K562 (cell line): ENCODE measurements around the gene GNAZ. TPM values are rescaled to one million over a fixed set of nuclear protein-coding genes. Genes with fewer than 3 reads are reported as not detected.

ENCODE experiments used
- C11orf30 ChIP-seq: fragments of 450-650 bp; IDR thresholded peaks from 2 replicates; pipeline ENCODE4 v1.6.1; 2016; ENCODE audit warnings: low read depth, mild to moderate bottlenecking
- DACH1 ChIP-seq: fragments of 450-650 bp; IDR thresholded peaks from 2 replicates; pipeline ENCODE4 v1.6.1; 2018; ENCODE audit not compliant: partially characterized antibody
- DIDO1 ChIP-seq: fragments of 450-650 bp; IDR thresholded peaks from 2 replicates; pipeline ENCODE4 v1.6.1; 2016; ENCODE audit warnings: low read depth, missing biosample characterization, missing genetic modification characterization
- ESRRA ChIP-seq: fragments of 450-650 bp; IDR thresholded peaks from 2 replicates; pipeline ENCODE4 v1.6.1; 2014; ENCODE audit warnings: low read depth, mild to moderate bottlenecking, moderate library complexity, borderline replicate concordance
- ILK ChIP-seq: fragments of 450-650 bp; IDR thresholded peaks from 2 replicates; pipeline ENCODE4 v1.6.1; 2016; ENCODE audit warnings: missing genetic modification characterization, low read depth, mild to moderate bottlenecking, missing compliant biosample characterization, moderate library complexity, borderline replicate concordance
- JUN ChIP-seq, 2 experiments: sonication (generic) in 1 of 2; formaldehyde crosslinking in 1 of 2; IDR thresholded peaks; 2 replicates each; pipeline versions ENCODE4 v1.6.1 to v1.8.0; 2012 to 2022; ENCODE audit warnings: borderline replicate concordance in 2 of 2, mild to moderate bottlenecking in 2 of 2, improper control_type of control experiment in 1 of 2, low read depth in 1 of 2, low read length in 1 of 2, missing genetic modification reagents in 1 of 2
- JUNB ChIP-seq: fragments of 450-650 bp; formaldehyde crosslinking; conservative IDR thresholded peaks from 2 replicates; pipeline ENCODE4 v1.4.0; 2020; ENCODE audit warnings: mild to moderate bottlenecking
- MCM7 ChIP-seq, 2 experiments: fragments of 450-650 bp; IDR thresholded peaks; 2 replicates each; pipeline ENCODE4 v1.6.1; 2016 to 2018
- NBN ChIP-seq: fragments of 450-650 bp; IDR thresholded peaks from 2 replicates; pipeline ENCODE4 v1.6.1; 2016; ENCODE audit warnings: low read depth, mild to moderate bottlenecking
- POLR2G ChIP-seq: fragments of 200-400 bp; formaldehyde crosslinking; IDR thresholded peaks from 2 replicates; pipeline ENCODE4 v1.6.1; 2017; ENCODE audit warnings: low read depth, mild to moderate bottlenecking, antibody characterized with exemption, low read length, moderate library complexity
- ZNF143 ChIP-seq: sonication (generic); formaldehyde crosslinking; IDR thresholded peaks from 2 replicates; pipeline ENCODE4 v1.9.0; 2022; ENCODE audit warnings: mild to moderate bottlenecking, missing genetic modification reagents
- polyA plus RNA-seq, 8 experiments: library from polyadenylated mRNA; depleted of rRNA in 4 of 8; stranded (reverse) in 5 of 8; unstranded in 3 of 8; fragments of >200 nt; fragmentation: Nextera tagmentation in 2 of 8; fragmentation: Illumina TruSeq in 1 of 8; extraction: Ambion mirVana in 2 of 8; extraction: Trizol in 1 of 8; gene quantifications; 2 replicates each; pipeline versions ENCODE4 v1.2.1 to v1.2.3, GENCODE V29; 2011 to 2014; ENCODE audit warnings: inconsistent platforms in 1 of 8, missing spikeins in 1 of 8
- total RNA-seq, 7 experiments: library from RNA; depleted of rRNA in 6 of 7; stranded (reverse); fragments of >200 nt in 6 of 7; fragmentation: Illumina TruSeq in 2 of 7; extraction: Trizol in 2 of 7; gene quantifications; 2 replicates each; pipeline versions ENCODE4 v1.2.1 to v1.2.3, GENCODE V29; 2011 to 2021; ENCODE audit warnings: low replicate concordance in 1 of 7
- TF ChIP-seq, protein P1 (sequence below), 2 experiments: fragments of 450-650 bp in 1 of 2; sonication (generic) in 1 of 2; formaldehyde crosslinking in 1 of 2; IDR thresholded peaks in 1 of 2; conservative IDR thresholded peaks in 1 of 2; 2 replicates each; pipeline versions ENCODE4 v1.6.1 to v1.8.1; 2016 to 2023; ENCODE audit warnings: mild to moderate bottlenecking in 2 of 2, moderate library complexity in 2 of 2, inconsistent platforms in 1 of 2, missing genetic modification reagents in 1 of 2
- TF ChIP-seq, protein P2 (sequence below): sonication (generic); formaldehyde crosslinking; IDR thresholded peaks from 2 replicates; pipeline ENCODE4 v1.8.1; 2023; ENCODE audit warnings: mild to moderate bottlenecking, missing genetic modification reagents
- TF ChIP-seq, protein P3 (sequence below): sonication (generic); formaldehyde crosslinking; IDR thresholded peaks from 2 replicates; pipeline ENCODE4 v1.8.0; 2023; ENCODE audit warnings: mild to moderate bottlenecking, missing genetic modification reagents
- TF ChIP-seq, protein P4 (sequence below): fragments of 250-450 bp; sonication (Bioruptor Pico); IDR thresholded peaks from 2 replicates; pipeline ENCODE4 v1.8.0; 2022; ENCODE audit warnings: moderate library complexity, mild to moderate bottlenecking, inconsistent platforms
- TF ChIP-seq, protein P5 (sequence below): fragments of 450-650 bp; IDR thresholded peaks from 2 replicates; pipeline ENCODE4 v1.6.1; 2017; ENCODE audit warnings: antibody characterized with exemption

Gene GNAZ
- total and polyA plus RNA-seq, 9 of the 15 experiments (the other 6 are each of a cell fraction or from before 2014, with no cell fraction given): 0.04 to 0.22 (median 0.13) TPM; not detected in 3

DNA sequence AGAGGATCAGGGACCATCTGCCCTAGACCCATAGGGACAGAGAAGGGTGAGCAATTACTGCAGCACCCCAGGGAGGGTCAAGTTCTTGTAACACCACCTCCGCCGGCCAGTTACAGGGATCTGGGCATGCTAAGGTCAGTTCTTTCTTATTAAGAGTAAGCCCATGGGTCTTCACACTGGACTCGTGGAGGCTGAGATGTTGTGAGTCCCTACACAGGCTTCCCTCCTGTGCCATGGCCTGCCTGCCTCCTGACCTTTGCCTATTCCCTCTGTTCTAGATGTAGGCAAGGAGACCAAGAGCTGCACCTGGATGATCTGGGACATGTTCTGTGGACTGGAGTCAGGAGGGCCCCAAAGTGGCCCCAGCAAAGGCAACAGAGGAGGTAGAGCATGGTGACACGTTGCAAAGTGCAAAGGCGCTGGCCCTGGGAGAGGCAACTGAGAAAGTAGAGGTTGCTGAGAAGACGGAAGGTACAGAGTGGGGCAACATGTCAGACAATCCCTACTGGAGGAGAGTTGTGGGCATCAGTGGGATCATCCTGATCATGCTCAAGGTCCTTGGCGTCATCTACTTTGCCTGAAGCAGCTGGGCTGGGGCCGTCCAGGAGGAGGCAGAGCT lies 16.3 kb upstream of the GNAZ start (continued):
- TF ChIP-seq DIDO1 (tag) (no peak), ZNF143 (CRISPR knock-in tag) (peak; percentile 57), MCM7 (IDR thresholded peaks at IDR 0.05) (no peak), JUN (IDR thresholded peaks at IDR 0.05; ENCODE audit: borderline replicate concordance, low read depth, low read length) (no peak), JUN (CRISPR knock-in tag; IDR thresholded peaks at IDR 0.05; ENCODE audit: borderline replicate concordance) (0 out of 2 replicates have a peak, but pooled peaks have one; percentile 37), NBN (no peak), ILK (tag) (no peak), POLR2G (no peak), JUNB (CRISPR knock-in tag) (no peak), ESRRA (no peak), C11orf30 (no peak), DACH1 (no peak)
- TF ChIP-seq, protein P1, sequence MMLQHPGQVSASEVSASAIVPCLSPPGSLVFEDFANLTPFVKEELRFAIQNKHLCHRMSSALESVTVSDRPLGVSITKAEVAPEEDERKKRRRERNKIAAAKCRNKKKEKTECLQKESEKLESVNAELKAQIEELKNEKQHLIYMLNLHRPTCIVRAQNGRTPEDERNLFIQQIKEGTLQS (IDR thresholded peaks at IDR 0.05): no peak
- TF ChIP-seq, protein P1 (CRISPR knock-in tag; conservative IDR thresholded peaks at IDR 0.05): 0 out of 2 replicates have a peak, but pooled peaks have one; percentile 28
- TF ChIP-seq, protein P2, sequence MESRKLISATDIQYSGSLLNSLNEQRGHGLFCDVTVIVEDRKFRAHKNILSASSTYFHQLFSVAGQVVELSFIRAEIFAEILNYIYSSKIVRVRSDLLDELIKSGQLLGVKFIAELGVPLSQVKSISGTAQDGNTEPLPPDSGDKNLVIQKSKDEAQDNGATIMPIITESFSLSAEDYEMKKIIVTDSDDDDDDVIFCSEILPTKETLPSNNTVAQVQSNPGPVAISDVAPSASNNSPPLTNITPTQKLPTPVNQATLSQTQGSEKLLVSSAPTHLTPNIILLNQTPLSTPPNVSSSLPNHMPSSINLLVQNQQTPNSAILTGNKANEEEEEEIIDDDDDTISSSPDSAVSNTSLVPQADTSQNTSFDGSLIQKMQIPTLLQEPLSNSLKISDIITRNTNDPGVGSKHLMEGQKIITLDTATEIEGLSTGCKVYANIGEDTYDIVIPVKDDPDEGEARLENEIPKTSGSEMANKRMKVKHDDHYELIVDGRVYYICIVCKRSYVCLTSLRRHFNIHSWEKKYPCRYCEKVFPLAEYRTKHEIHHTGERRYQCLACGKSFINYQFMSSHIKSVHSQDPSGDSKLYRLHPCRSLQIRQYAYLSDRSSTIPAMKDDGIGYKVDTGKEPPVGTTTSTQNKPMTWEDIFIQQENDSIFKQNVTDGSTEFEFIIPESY: no peak
- TF ChIP-seq, protein P3, sequence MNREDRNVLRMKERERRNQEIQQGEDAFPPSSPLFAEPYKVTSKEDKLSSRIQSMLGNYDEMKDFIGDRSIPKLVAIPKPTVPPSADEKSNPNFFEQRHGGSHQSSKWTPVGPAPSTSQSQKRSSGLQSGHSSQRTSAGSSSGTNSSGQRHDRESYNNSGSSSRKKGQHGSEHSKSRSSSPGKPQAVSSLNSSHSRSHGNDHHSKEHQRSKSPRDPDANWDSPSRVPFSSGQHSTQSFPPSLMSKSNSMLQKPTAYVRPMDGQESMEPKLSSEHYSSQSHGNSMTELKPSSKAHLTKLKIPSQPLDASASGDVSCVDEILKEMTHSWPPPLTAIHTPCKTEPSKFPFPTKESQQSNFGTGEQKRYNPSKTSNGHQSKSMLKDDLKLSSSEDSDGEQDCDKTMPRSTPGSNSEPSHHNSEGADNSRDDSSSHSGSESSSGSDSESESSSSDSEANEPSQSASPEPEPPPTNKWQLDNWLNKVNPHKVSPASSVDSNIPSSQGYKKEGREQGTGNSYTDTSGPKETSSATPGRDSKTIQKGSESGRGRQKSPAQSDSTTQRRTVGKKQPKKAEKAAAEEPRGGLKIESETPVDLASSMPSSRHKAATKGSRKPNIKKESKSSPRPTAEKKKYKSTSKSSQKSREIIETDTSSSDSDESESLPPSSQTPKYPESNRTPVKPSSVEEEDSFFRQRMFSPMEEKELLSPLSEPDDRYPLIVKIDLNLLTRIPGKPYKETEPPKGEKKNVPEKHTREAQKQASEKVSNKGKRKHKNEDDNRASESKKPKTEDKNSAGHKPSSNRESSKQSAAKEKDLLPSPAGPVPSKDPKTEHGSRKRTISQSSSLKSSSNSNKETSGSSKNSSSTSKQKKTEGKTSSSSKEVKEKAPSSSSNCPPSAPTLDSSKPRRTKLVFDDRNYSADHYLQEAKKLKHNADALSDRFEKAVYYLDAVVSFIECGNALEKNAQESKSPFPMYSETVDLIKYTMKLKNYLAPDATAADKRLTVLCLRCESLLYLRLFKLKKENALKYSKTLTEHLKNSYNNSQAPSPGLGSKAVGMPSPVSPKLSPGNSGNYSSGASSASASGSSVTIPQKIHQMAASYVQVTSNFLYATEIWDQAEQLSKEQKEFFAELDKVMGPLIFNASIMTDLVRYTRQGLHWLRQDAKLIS (CRISPR knock-in tag): no peak
- TF ChIP-seq, protein P4, sequence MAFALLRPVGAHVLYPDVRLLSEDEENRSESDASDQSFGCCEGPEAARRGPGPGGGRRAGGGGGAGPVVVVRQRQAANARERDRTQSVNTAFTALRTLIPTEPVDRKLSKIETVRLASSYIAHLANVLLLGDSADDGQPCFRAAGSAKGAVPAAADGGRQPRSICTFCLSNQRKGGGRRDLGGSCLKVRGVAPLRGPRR (CRISPR knock-in tag): no peak
- TF ChIP-seq, protein P5, sequence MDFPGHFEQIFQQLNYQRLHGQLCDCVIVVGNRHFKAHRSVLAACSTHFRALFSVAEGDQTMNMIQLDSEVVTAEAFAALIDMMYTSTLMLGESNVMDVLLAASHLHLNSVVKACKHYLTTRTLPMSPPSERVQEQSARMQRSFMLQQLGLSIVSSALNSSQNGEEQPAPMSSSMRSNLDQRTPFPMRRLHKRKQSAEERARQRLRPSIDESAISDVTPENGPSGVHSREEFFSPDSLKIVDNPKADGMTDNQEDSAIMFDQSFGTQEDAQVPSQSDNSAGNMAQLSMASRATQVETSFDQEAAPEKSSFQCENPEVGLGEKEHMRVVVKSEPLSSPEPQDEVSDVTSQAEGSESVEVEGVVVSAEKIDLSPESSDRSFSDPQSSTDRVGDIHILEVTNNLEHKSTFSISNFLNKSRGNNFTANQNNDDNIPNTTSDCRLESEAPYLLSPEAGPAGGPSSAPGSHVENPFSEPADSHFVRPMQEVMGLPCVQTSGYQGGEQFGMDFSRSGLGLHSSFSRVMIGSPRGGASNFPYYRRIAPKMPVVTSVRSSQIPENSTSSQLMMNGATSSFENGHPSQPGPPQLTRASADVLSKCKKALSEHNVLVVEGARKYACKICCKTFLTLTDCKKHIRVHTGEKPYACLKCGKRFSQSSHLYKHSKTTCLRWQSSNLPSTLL: no peak
